Measurements from ENCODE around the gene MACROD2. TPM values are rescaled to one million over a fixed set of nuclear protein-coding genes. Genes with fewer than 3 reads are reported as not detected.

Gene MACROD2
- total RNA-seq, 1 experiment from 2014 or later, result 1.6 TPM

GRCh38 chr20:14284443-14284842, 289.1 kb downstream of the MACROD2 start:
- Histone ChIP-seq H3K79me1 (ENCODE audit: insufficient read depth, low read depth, low read length, poor library complexity, severe bottlenecking) (no peaks in the 10 kb centered on the region), H3K4ac (ENCODE audit: low read depth, low read length) (no peak overlapping the region), H2BK12ac (ENCODE audit: insufficient read length, low read depth, low read length) (no peak overlapping the region), H3K23me2 (ENCODE audit: insufficient read length, low read depth, low read length, poor library complexity, severe bottlenecking) (no peaks in the 10 kb centered on the region), H2BK120ac (ENCODE audit: low read depth, low read length, poor library complexity, severe bottlenecking) (no peak overlapping the region), H3T11ph (ENCODE audit: low read length) (no peak overlapping the region), H2BK15ac (ENCODE audit: low read depth, low read length) (no peak overlapping the region), H3K4me2 (ENCODE audit: insufficient read depth, insufficient read length, low read length) (no peak overlapping the region), H3K4me1 (ENCODE audit: insufficient read depth, low read length) (no peaks in the 10 kb centered on the region), H4K91ac (ENCODE audit: insufficient read length, low read depth, low read length) (no peak overlapping the region), H4K5ac (ENCODE audit: insufficient read length, low read depth, low read length) (no peak overlapping the region), H3K27me3 (ENCODE audit: insufficient read depth, low read length) (no peaks in the 10 kb centered on the region), H2BK5ac (ENCODE audit: insufficient read length, low read length) (no peak overlapping the region), H4K20me1 (ENCODE audit: control insufficient read depth, insufficient read depth, insufficient read length) (no peaks in the 10 kb centered on the region), H4K8ac (replicated peaks; ENCODE audit: insufficient read length, low read depth, low read length) (no peak overlapping the region), H3K27ac (ENCODE audit: insufficient read length, low read depth, low read length) (no peak overlapping the region), H3K9me3 (ENCODE audit: control insufficient read depth, low read depth, low read length) (no peaks in the 10 kb centered on the region), H3K56ac (ENCODE audit: insufficient read length, low read depth, low read length) (no peak overlapping the region), H3K18ac (ENCODE audit: insufficient read length, low read depth, low read length) (no peak overlapping the region), H2AFZ (ENCODE audit: low read length) (no peak overlapping the region), H2BK20ac (ENCODE audit: low read depth, low read length, poor library complexity, severe bottlenecking) (no peak overlapping the region), H3K14ac (ENCODE audit: insufficient read depth, low read length) (no peak overlapping the region), H3K9ac (ENCODE audit: extremely low read depth, insufficient read length, low read length) (no peak overlapping the region), H2AK5ac (ENCODE audit: insufficient read length, low read length) (no peak overlapping the region), H3K23ac (ENCODE audit: insufficient read length, low read depth, low read length) (no peak overlapping the region), H3K79me2 (ENCODE audit: insufficient read depth, low read length) (no peaks in the 10 kb centered on the region)
- Mint-ChIP-seq H3K9me3 (no peaks in the 10 kb centered on the region), H3K27ac (no peak overlapping the region), H3K4me1 (no peaks in the 10 kb centered on the region), H3K27me3 (ENCODE audit: low read depth) (no peaks in the 10 kb centered on the region), H3K4me3 (no peak overlapping the region), H3K36me3 (ENCODE audit: insufficient read depth in 1 of 3, low read depth in 3 of 3) (no peaks in the 10 kb centered on the region)
- no CpG with 5 or more reads among the region's 1 CpG for WGBS (ENCODE audit: extremely low coverage, insufficient read length, low lambda C conversion rate)
- no peak for DNase-seq
- TF ChIP-seq CTCF (conservative IDR thresholded peaks at IDR 0.05), result no peak

All from H9 (cell line).